Kidney epithelial cell (primary cell): ENCODE measurements around the gene AMPD3. TPM values are rescaled to one million over a fixed set of nuclear protein-coding genes. Genes with fewer than 3 reads are reported as not detected.
"Not testable (repeated sequence)": the region's sequence is repeated elsewhere in the genome, so short reads cannot be mapped to it uniquely, and the experiment has no call there.

Experiments
- DNase-seq: peaks from one replicate; pipeline ENCODE4 v3.0.0-alpha.2; 2010; ENCODE audit warnings: low read depth
- H3K27me3 ChIP-seq: 2 replicates; pipeline ENCODE4 v1.6.0; 2011; ENCODE audit warnings: low read length; ENCODE audit not compliant: control insufficient read depth, insufficient read depth
- H3K36me3 ChIP-seq: 2 replicates; pipeline ENCODE4 v1.5.1; 2011; ENCODE audit warnings: low read length; ENCODE audit not compliant: control insufficient read depth, insufficient read depth
- H3K4me3 ChIP-seq: 2 replicates; pipeline ENCODE4 v1.5.1; 2011; ENCODE audit warnings: low read depth, mild to moderate bottlenecking, control low read depth, low read length
- total RNA-seq: library from RNA; depleted of rRNA; stranded (reverse); fragments of >200 nt; gene quantifications from 2 replicates; pipeline ENCODE4 v1.2.3, GENCODE V29; 2015
- TF ChIP-seq, protein P1 (sequence below): IDR thresholded peaks from 2 replicates; pipeline ENCODE4 v1.5.1; 2011; ENCODE audit warnings: mild to moderate bottlenecking, moderate library complexity, low read length, control low read depth, inconsistent platforms; ENCODE audit not compliant: insufficient read depth, poor library complexity, severe bottlenecking

Gene AMPD3
- total RNA-seq, 1 donor from 2014 or later, result 6.6 TPM

DNA sequence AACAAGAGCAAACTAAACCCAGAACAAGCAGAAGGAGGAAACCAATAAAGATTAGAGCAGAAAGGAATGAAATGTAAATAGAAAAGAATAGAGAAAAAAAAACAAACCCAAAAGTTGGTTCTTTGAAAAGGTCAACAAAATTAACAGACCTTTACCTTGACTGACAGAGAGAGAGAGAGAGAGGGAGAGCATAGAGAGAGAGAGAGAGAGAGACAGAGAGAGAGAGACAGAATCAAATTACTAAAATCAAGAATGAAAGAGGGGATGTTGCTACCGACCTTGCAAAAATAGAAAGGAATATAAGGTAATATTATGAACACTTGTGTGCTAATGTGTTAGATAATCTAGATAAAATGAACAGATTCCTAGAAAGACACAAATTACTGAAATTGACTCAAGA lies 22.6 kb upstream of the AMPD3 start:
- TF ChIP-seq, protein P1, sequence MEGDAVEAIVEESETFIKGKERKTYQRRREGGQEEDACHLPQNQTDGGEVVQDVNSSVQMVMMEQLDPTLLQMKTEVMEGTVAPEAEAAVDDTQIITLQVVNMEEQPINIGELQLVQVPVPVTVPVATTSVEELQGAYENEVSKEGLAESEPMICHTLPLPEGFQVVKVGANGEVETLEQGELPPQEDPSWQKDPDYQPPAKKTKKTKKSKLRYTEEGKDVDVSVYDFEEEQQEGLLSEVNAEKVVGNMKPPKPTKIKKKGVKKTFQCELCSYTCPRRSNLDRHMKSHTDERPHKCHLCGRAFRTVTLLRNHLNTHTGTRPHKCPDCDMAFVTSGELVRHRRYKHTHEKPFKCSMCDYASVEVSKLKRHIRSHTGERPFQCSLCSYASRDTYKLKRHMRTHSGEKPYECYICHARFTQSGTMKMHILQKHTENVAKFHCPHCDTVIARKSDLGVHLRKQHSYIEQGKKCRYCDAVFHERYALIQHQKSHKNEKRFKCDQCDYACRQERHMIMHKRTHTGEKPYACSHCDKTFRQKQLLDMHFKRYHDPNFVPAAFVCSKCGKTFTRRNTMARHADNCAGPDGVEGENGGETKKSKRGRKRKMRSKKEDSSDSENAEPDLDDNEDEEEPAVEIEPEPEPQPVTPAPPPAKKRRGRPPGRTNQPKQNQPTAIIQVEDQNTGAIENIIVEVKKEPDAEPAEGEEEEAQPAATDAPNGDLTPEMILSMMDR, result no peak
- H3K27me3 ChIP-seq, result no peaks in the 10 kb centered on the region
- DNase-seq, result no peak
- H3K4me3 ChIP-seq, result no peak overlapping the region
- no peaks in the 10 kb centered on the region for H3K36me3 ChIP-seq

DNA sequence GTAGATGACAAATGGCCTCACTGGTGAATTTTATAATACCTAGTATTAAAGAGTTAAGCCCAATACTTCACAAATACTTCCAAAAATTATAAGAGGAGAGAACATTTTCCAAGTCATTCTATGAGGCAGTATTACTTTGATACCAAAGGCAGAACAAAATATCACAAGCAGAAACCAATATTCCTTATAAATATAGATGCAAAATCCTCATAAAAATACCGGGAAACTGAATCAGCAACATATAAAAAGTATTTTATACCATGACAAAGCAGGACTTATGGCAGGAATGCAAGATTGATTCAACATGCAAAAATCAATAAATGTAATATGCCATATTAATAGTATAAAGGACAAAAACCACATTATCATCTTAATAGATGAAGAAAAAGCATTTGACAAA lies 22.1 kb upstream of the AMPD3 start:
- H3K27me3 ChIP-seq, result no peaks in the 10 kb centered on the region
- TF ChIP-seq, protein P1, result no peak
- DNase-seq, result no peak
- H3K36me3 ChIP-seq, result no peaks in the 10 kb centered on the region
- H3K4me3 ChIP-seq, result no peak overlapping the region

GRCh38 chr11:10436224-10436623 lies 18.8 kb upstream of the AMPD3 start:
- no peak overlapping the region for H3K4me3 ChIP-seq
- H3K27me3 ChIP-seq, result no peaks in the 10 kb centered on the region
- H3K36me3 ChIP-seq, result no peaks in the 10 kb centered on the region
- no peak for DNase-seq
- TF ChIP-seq, protein P1, result no peak

DNA sequence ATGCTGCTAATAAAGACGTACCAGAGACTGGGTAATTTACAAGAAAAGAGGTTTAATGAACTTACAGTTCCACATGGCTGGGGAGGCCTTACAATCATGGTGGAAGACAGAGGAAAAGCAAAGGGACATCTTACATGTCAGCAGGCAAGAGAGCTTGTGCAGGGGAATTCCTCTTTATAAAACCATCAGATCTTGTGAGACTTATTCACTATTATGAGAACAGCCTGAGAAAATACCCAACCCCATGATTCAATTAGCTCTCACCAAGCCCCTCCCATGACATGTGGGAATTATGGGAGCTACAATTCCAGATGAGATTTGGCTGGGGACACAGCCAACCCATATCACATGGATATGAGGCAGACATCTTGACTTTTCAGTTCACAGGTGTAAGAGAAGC lies 18.4 kb upstream of the AMPD3 start:
- not testable (repeated sequence) for H3K36me3 ChIP-seq, H3K27me3 ChIP-seq, DNase-seq, H3K4me3 ChIP-seq

DNA sequence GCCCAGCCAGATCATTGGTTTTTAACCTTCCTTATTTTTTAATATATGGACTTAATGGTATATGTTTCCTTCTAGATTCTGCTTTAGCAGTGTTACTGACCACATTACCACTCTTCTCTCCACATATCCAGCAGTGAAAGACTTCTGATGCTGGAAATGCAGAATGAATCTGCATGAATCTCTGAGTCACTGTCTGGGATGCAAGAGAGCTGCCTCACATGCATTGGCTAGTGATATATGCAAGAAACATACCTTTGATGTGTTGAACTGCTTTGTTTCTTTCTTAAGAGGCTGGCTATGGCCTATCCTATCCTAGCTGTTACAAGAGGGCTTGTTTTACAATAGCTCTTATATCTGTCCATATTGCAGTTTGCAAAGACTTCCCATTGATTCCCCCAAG lies 16.6 kb upstream of the AMPD3 start:
- Histone ChIP-seq H3K27me3 (no peaks in the 10 kb centered on the region), H3K4me3 (no peak overlapping the region), H3K36me3 (no peaks in the 10 kb centered on the region)
- DNase-seq, result no peak
- TF ChIP-seq, protein P1, result no peak

- H3K27me3 ChIP-seq, result no peaks in the 10 kb centered on the region
- H3K36me3 ChIP-seq, result no peaks in the 10 kb centered on the region
- TF ChIP-seq, protein P1, result no peak
Measured at GRCh38 chr11:10439351-10439750, 15.7 kb upstream of the AMPD3 start.

More at GRCh38 chr11:10439351-10439750, 15.7 kb upstream of the AMPD3 start:
- no peak for DNase-seq
- H3K4me3 ChIP-seq, result no peak overlapping the region
